GM12878 (cell line): ENCODE data around the gene TTYH1. TPM values are rescaled to one million over a fixed set of nuclear protein-coding genes. Genes with fewer than 3 reads are reported as not detected.

ENCODE experiments used
- ATAC-seq: fragments of 200-7000 bp; cut with Tn5 transposase; 3 replicates; pipeline ENCODE4 v1.9.1; 2020; ENCODE audit warnings: mild to moderate bottlenecking, moderate library complexity
- BruUV-seq: library from RNA; stranded (reverse); fragments of 400-500 nt; replicated peaks from 2 replicates; lab custom pipeline; 2021; lab: Mats Ljungman, UMichigan
- CTCF ChIA-PET: fragments of 300-600 bp; sonication (Branson Sonifier 250); formaldehyde crosslinking; extraction: SDS; loops from one replicate; lab custom pipeline; 2021; ENCODE audit warnings: inconsistent platforms; lab: Yijun Ruan, JAX
- POLR2A ChIA-PET: fragments of 350-600 bp; formaldehyde crosslinking; extraction: SDS; loops from one replicate; lab custom pipeline; 2021; ENCODE audit warnings: inconsistent platforms; lab: Charles Lee
- RAD21 ChIA-PET: fragments of 300-600 bp; sonication (Branson Sonifier 250); formaldehyde crosslinking; loops from one replicate; lab custom pipeline; 2023; ENCODE audit warnings: antibody characterized with exemption; ENCODE audit not compliant: unreplicated experiment; lab: Charles Lee
- SMC1A ChIA-PET: fragments of 300-600 bp; sonication (Branson Sonifier 250); formaldehyde crosslinking; loops from one replicate; lab custom pipeline; 2023; ENCODE audit not compliant: unreplicated experiment, uncharacterized antibody; lab: Charles Lee
- DNase-seq: peaks from one replicate; pipeline ENCODE4 v3.0.0-alpha.2; 2011; ENCODE audit warnings: low read depth, low spot score
- FAIRE-seq: peaks from 3 replicates; lab custom pipeline; 2011; peaks lifted over from hg19 to GRCh38; lab: Jason Lieb, UNC
- H2AFZ ChIP-seq: 2 replicates; pipeline ENCODE4 v1.6.0; 2011; ENCODE audit warnings: low read depth, low read length, control low read depth; ENCODE audit not compliant: control insufficient read depth
- H3K27ac ChIP-seq: 2 replicates; pipeline ENCODE4 v1.5.1; 2011; ENCODE audit warnings: control low read depth; ENCODE audit not compliant: control insufficient read depth, insufficient read depth
- H3K27me3 ChIP-seq, 2 experiments: replicated peaks in 1 of 2; 2 replicates each; pipeline versions ENCODE4 v1.6.0 to v1.6.1; 2011; ENCODE audit warnings: low read length in 1 of 2; ENCODE audit not compliant: control insufficient read depth in 2 of 2, insufficient read depth in 2 of 2
- H3K36me3 ChIP-seq, 2 experiments: 2 replicates each; pipeline ENCODE4 v1.5.1; 2011; ENCODE audit warnings: low read length in 1 of 2; ENCODE audit not compliant: control insufficient read depth in 2 of 2, insufficient read depth in 2 of 2
- H3K4me1 ChIP-seq: 2 replicates; pipeline ENCODE4 v1.6.1; 2011; ENCODE audit warnings: mild to moderate bottlenecking, low read length, moderate library complexity, mixed read lengths; ENCODE audit not compliant: control insufficient read depth, insufficient read depth
- H3K4me2 ChIP-seq: 2 replicates; pipeline ENCODE4 v1.6.0; 2011; ENCODE audit warnings: control low read depth; ENCODE audit not compliant: control insufficient read depth, insufficient read depth
- H3K4me3 ChIP-seq: fragments of 200-600 bp; sonication (generic); 2 replicates; pipeline ENCODE4 v1.5.1; 2016
- H3K79me2 ChIP-seq: 2 replicates; pipeline ENCODE4 v1.6.0; 2011; ENCODE audit warnings: low read length; ENCODE audit not compliant: control insufficient read depth, insufficient read depth
- H3K9ac ChIP-seq: 2 replicates; pipeline ENCODE4 v1.8.0; 2011; ENCODE audit warnings: low read length, control low read depth, mixed read lengths; ENCODE audit not compliant: control insufficient read depth, insufficient read depth
- H3K9me3 ChIP-seq: replicated peaks from 3 replicates; pipeline ENCODE4 v1.5.1; 2011; ENCODE audit warnings: mild to moderate bottlenecking, low read length; ENCODE audit not compliant: control insufficient read depth, insufficient read depth
- H4K20me1 ChIP-seq: 2 replicates; pipeline ENCODE4 v1.6.0; 2011; ENCODE audit not compliant: control insufficient read depth, insufficient read depth
- ATF3 ChIP-seq: IDR thresholded peaks from 2 replicates; pipeline ENCODE4 v1.6.1; 2011; ENCODE audit warnings: low read depth, mild to moderate bottlenecking, low read length, moderate library complexity, borderline replicate concordance; ENCODE audit errors: extremely low read depth
- BACH1 ChIP-seq: fragments of 450-650 bp; IDR thresholded peaks from 2 replicates; pipeline ENCODE4 v1.6.1; 2017; ENCODE audit warnings: mild to moderate bottlenecking, borderline replicate concordance
- CHD4 ChIP-seq: fragments of 200-600 bp; sonication (generic); IDR thresholded peaks from 2 replicates; pipeline ENCODE4 v1.6.1; 2016; ENCODE audit warnings: mild to moderate bottlenecking
- EED ChIP-seq: sonication (generic); IDR thresholded peaks from 2 replicates; pipeline ENCODE4 v1.6.1; 2016; ENCODE audit warnings: antibody characterized with exemption, low read depth
- NR2F1 ChIP-seq: fragments of 450-650 bp; conservative IDR thresholded peaks from 2 replicates; pipeline ENCODE4 v1.6.1; 2017; ENCODE audit warnings: mild to moderate bottlenecking
- PBX3 ChIP-seq: IDR thresholded peaks from 2 replicates; pipeline ENCODE4 v1.6.1; 2011; ENCODE audit warnings: mild to moderate bottlenecking, low read depth, low read length, moderate library complexity; ENCODE audit not compliant: insufficient replicate concordance
- PRDM15 ChIP-seq: fragments of 450-650 bp; formaldehyde crosslinking; IDR thresholded peaks from 2 replicates; pipeline ENCODE4 v1.4.0; 2020; ENCODE audit warnings: mild to moderate bottlenecking, moderate library complexity
- RCOR1 ChIP-seq: conservative IDR thresholded peaks from 2 replicates; pipeline ENCODE4 v1.6.1; 2012; ENCODE audit warnings: low read depth, low read length, improper control_type of control experiment
- SUPT20H ChIP-seq: IDR thresholded peaks from 2 replicates; pipeline ENCODE4 v1.6.1; 2011; ENCODE audit warnings: low read depth, mild to moderate bottlenecking, low read length, moderate library complexity, borderline replicate concordance; ENCODE audit not compliant: control insufficient read depth
- WGBS: methylation state at CpG from one replicate; pipeline ENCODE4 v1.1.6; 2016; ENCODE audit warnings: low lambda C conversion rate; ENCODE audit not compliant: insufficient replicate concordance, insufficient coverage; ENCODE audit errors: missing lambda C conversion rate; 5-methylcytosine and 5-hydroxymethylcytosine counted together
- in situ Hi-C: fragments of 300-500 bp; cut with MboI; formaldehyde crosslinking; loops from 9 replicates; pipeline ENCODE4 v1.14.3; 2018; ENCODE audit warnings: mixed read lengths
- intact Hi-C: fragments of 100-400 bp; cut with micrococcal nuclease; formaldehyde crosslinking; loops from one replicate; pipeline ENCODE4 v1.14.2; 2022; ENCODE audit not compliant: unreplicated experiment
- polyA plus RNA-seq, 11 experiments: library from polyadenylated mRNA; depleted of rRNA in 4 of 11; unstranded in 6 of 11; stranded (reverse) in 5 of 11; fragments of >200 nt; fragmentation: Nextera tagmentation in 4 of 11; fragmentation: Illumina TruSeq in 1 of 11; extraction: Ambion mirVana in 4 of 11; extraction: Trizol in 1 of 11; gene quantifications; 1 replicate in 1 of 11; 2 replicates in 10 of 11; pipeline versions ENCODE4 v1.2.1 to v1.2.3, GENCODE V29; 2011 to 2016; ENCODE audit warnings: inconsistent platforms in 2 of 11, missing spikeins in 2 of 11, low read depth in 1 of 11
- total RNA-seq, 4 experiments: library from RNA; depleted of rRNA in 3 of 4; stranded (reverse); fragments of >200 nt in 3 of 4; fragmentation: Illumina TruSeq in 1 of 4; extraction: Trizol in 1 of 4; gene quantifications; 2 replicates each; pipeline versions ENCODE4 v1.2.1 to v1.2.3, GENCODE V29; 2013 to 2021
- TF ChIP-seq, protein P1 (sequence below): fragments of 450-650 bp; IDR thresholded peaks from 2 replicates; pipeline ENCODE4 v1.6.1; 2016; ENCODE audit warnings: mild to moderate bottlenecking, moderate library complexity, borderline replicate concordance

TTYH1 gene
- total and polyA plus RNA-seq, 10 of the 15 experiments (the other 5 are each of a cell fraction or from before 2014, with no cell fraction given) = 0.01 to 0.36 (median 0.09) TPM; not detected in 3

GRCh38 chr19:54453921-54454780, 38.9 kb downstream of the TTYH1 start:
- H3K4me1 ChIP-seq = no peaks in the 10 kb centered on the region
- CTCF ChIA-PET = interaction anchor here (0.8 kb wide), 1 partner anchor 27 kb away, joined by 3 read pairs; no protein-coding TSS in a partner anchor
- RAD21 ChIA-PET = interaction anchor here (0.5 kb wide), 1 partner anchor 27 kb away, joined by 4 read pairs; no protein-coding TSS in a partner anchor
- ATAC-seq (no peak), DNase-seq (no peak), FAIRE-seq (no peak)
- H3K36me3 ChIP-seq = peaks cover 19 to 63% of the 10 kb centered on the region in 2 experiments
- no peak overlapping the region for H2AFZ ChIP-seq
- intact Hi-C loops (no loop called here), in situ Hi-C loops (no loop called here)
- no peak overlapping the region for H3K4me3 ChIP-seq
- POLR2A ChIA-PET = no interaction called here
- peaks cover 7% of the 10 kb centered on the region for H4K20me1 ChIP-seq
- BruUV-seq = no TSS peak
- H3K9ac ChIP-seq = no peak overlapping the region
- H3K9me3 ChIP-seq = no peaks in the 10 kb centered on the region
- H3K4me2 ChIP-seq = no peak overlapping the region
- SMC1A ChIA-PET = no interaction called here
- no peak overlapping the region for H3K27ac ChIP-seq
- no peaks in the 10 kb centered on the region for H3K27me3 ChIP-seq
- H3K79me2 ChIP-seq = peaks cover 33% of the 10 kb centered on the region
- 97% methylated on average over 27 of the region's 31 CpGs for WGBS
- TF ChIP-seq ATF3 (no peak), EED (no peak), PRDM15 (no peak), PBX3 (no peak), BACH1 (no peak), RCOR1 (no peak), SUPT20H (no peak), NR2F1 (no peak), CHD4 (no peak)
- TF ChIP-seq, protein P1, sequence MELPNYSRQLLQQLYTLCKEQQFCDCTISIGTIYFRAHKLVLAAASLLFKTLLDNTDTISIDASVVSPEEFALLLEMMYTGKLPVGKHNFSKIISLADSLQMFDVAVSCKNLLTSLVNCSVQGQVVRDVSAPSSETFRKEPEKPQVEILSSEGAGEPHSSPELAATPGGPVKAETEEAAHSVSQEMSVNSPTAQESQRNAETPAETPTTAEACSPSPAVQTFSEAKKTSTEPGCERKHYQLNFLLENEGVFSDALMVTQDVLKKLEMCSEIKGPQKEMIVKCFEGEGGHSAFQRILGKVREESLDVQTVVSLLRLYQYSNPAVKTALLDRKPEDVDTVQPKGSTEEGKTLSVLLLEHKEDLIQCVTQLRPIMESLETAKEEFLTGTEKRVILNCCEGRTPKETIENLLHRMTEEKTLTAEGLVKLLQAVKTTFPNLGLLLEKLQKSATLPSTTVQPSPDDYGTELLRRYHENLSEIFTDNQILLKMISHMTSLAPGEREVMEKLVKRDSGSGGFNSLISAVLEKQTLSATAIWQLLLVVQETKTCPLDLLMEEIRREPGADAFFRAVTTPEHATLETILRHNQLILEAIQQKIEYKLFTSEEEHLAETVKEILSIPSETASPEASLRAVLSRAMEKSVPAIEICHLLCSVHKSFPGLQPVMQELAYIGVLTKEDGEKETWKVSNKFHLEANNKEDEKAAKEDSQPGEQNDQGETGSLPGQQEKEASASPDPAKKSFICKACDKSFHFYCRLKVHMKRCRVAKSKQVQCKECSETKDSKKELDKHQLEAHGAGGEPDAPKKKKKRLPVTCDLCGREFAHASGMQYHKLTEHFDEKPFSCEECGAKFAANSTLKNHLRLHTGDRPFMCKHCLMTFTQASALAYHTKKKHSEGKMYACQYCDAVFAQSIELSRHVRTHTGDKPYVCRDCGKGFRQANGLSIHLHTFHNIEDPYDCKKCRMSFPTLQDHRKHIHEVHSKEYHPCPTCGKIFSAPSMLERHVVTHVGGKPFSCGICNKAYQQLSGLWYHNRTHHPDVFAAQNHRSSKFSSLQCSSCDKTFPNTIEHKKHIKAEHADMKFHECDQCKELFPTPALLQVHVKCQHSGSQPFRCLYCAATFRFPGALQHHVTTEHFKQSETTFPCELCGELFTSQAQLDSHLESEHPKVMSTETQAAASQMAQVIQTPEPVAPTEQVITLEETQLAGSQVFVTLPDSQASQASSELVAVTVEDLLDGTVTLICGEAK = no peak
